ENCODE data around the gene SVIP. TPM values are rescaled to one million over a fixed set of nuclear protein-coding genes. Genes with fewer than 3 reads are reported as not detected.

Gene SVIP
- total RNA-seq, 4 donors from 2014 or later: 7.9 to 17.0 (median 12.8) TPM

GRCh38 chr11:22774716-22775115 is 54.9 kb downstream of the SVIP start:
- no peaks in the 10 kb centered on the region for H3K9me3 ChIP-seq
- no peak overlapping the region for H3K4me3 ChIP-seq
- no peaks in the 10 kb centered on the region for H3K27me3 ChIP-seq
- TF ChIP-seq POLR2AphosphoS5 (IDR thresholded peaks at IDR 0.05) (no peak), POLR2A (IDR thresholded peaks at IDR 0.05; ENCODE audit: low read depth) (no peak), EP300 (IDR thresholded peaks at IDR 0.05) (no peak), CTCF (IDR thresholded peaks at IDR 0.05) (no peak)
- 86% methylated on average over 2 of the region's 2 CpGs for WGBS
- intact Hi-C loops (cut with DNase I): no loop called here
- no peaks in the 10 kb centered on the region for H3K4me1 ChIP-seq
- H3K36me3 ChIP-seq: no peaks in the 10 kb centered on the region
- H3K27ac ChIP-seq (replicated peaks in 1 of 4): no peak overlapping the region
- no peak for DNase-seq (ENCODE audit: extremely low spot score)

- H3K27me3 ChIP-seq: no peaks in the 10 kb centered on the region
- DNase-seq (ENCODE audit: extremely low spot score): no peak
- no peak overlapping the region for H3K4me3 ChIP-seq
- intact Hi-C loops (cut with DNase I): no loop called here
- H3K36me3 ChIP-seq: no peaks in the 10 kb centered on the region
- TF ChIP-seq POLR2AphosphoS5 (IDR thresholded peaks at IDR 0.05) (no peak), POLR2A (IDR thresholded peaks at IDR 0.05; ENCODE audit: low read depth) (no peak), EP300 (IDR thresholded peaks at IDR 0.05) (no peak), CTCF (IDR thresholded peaks at IDR 0.05) (no peak)
- WGBS: 94% methylated on average over 1 of the region's 1 CpG
- no peaks in the 10 kb centered on the region for H3K4me1 ChIP-seq
- no peaks in the 10 kb centered on the region for H3K9me3 ChIP-seq
- H3K27ac ChIP-seq (replicated peaks in 1 of 4): no peak overlapping the region
These were observed 60.5 kb downstream of the SVIP start for GRCh38 chr11:22769081-22769480.

Other genes with a start within 250 kb of the SVIP start
- gene FANCF, start 204.0 kb downstream of the SVIP start, total RNA-seq: 1 to 10 TPM; 3.6 to 6.7 (median 4.9) TPM
- gene GAS2, start 163.2 kb downstream of the SVIP start, total RNA-seq: 1 to 10 TPM in 3 of 4 donors, under 1 TPM in 1; 0.65 to 4.2 (median 1.4) TPM
- not detected for gene CCDC179, start 30.7 kb upstream of the SVIP start, total RNA-seq